ENCODE data around the gene ETS2. TPM values are rescaled to one million over a fixed set of nuclear protein-coding genes. Genes with fewer than 3 reads are reported as not detected.

Gene ETS2
- total RNA-seq, 1 donor from 2014 or later = 13.6 TPM

- H3K4me3 Mint-ChIP-seq (ENCODE audit: unreplicated experiment) = no peak overlapping the region
- H3K36me3 Mint-ChIP-seq (ENCODE audit: low read depth) = no peaks in the 10 kb centered on the region
- TF ChIP-seq, protein P1, sequence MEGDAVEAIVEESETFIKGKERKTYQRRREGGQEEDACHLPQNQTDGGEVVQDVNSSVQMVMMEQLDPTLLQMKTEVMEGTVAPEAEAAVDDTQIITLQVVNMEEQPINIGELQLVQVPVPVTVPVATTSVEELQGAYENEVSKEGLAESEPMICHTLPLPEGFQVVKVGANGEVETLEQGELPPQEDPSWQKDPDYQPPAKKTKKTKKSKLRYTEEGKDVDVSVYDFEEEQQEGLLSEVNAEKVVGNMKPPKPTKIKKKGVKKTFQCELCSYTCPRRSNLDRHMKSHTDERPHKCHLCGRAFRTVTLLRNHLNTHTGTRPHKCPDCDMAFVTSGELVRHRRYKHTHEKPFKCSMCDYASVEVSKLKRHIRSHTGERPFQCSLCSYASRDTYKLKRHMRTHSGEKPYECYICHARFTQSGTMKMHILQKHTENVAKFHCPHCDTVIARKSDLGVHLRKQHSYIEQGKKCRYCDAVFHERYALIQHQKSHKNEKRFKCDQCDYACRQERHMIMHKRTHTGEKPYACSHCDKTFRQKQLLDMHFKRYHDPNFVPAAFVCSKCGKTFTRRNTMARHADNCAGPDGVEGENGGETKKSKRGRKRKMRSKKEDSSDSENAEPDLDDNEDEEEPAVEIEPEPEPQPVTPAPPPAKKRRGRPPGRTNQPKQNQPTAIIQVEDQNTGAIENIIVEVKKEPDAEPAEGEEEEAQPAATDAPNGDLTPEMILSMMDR (IDR thresholded peaks at IDR 0.05) = no peak
- peaks cover 5% of the 10 kb centered on the region for H3K27me3 Mint-ChIP-seq (ENCODE audit: low read depth)
- no peaks in the 10 kb centered on the region for H3K9me3 Mint-ChIP-seq (ENCODE audit: low read depth)
- H3K4me1 Mint-ChIP-seq (ENCODE audit: low read depth) = no peaks in the 10 kb centered on the region
- no peak for DNase-seq (ENCODE audit: low spot score)
- no peak overlapping the region for H3K27ac Mint-ChIP-seq (ENCODE audit: unreplicated experiment)
These were observed 54.1 kb downstream of the ETS2 start for GRCh38 chr21:38859852-38860251.

DNA sequence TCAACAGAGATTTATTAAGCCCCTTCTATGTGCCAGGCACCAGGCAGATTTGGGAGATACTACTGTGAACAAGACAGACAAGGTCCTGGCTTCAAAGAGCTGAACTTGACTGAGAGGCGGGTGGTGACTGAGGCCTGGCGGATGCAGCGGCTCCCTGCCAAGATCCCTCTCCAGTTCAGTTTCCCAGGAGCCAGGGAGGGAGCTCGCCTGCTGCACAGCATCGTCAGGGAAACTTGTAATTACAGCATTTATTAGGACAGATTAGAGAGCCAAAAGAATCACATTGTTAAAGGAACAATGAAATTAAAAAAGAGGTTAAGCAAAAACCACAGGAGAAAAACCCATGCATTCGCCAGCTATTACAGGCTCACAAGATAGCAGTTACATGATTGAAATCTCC lies 55.3 kb downstream of the ETS2 start:
- TF ChIP-seq, protein P1 (IDR thresholded peaks at IDR 0.05) = no peak
- peaks cover 5% of the 10 kb centered on the region for H3K27me3 Mint-ChIP-seq (ENCODE audit: low read depth)
- no peaks in the 10 kb centered on the region for H3K9me3 Mint-ChIP-seq (ENCODE audit: low read depth)
- H3K4me3 Mint-ChIP-seq (ENCODE audit: unreplicated experiment) = no peak overlapping the region
- H3K36me3 Mint-ChIP-seq (ENCODE audit: low read depth) = no peaks in the 10 kb centered on the region
- no peaks in the 10 kb centered on the region for H3K4me1 Mint-ChIP-seq (ENCODE audit: low read depth)
- no peak overlapping the region for H3K27ac Mint-ChIP-seq (ENCODE audit: unreplicated experiment)
- DNase-seq (ENCODE audit: low spot score) = no peak

GRCh38 chr21:38861989-38862683 lies 56.4 kb downstream of the ETS2 start:
- TF ChIP-seq, protein P1 (IDR thresholded peaks at IDR 0.05) = no peak

GRCh38 chr21:38863291-38863690 lies 57.6 kb downstream of the ETS2 start:
- Mint-ChIP-seq H3K36me3 (ENCODE audit: low read depth) (no peaks in the 10 kb centered on the region), H3K4me3 (ENCODE audit: unreplicated experiment) (no peak overlapping the region), H3K4me1 (ENCODE audit: low read depth) (no peaks in the 10 kb centered on the region), H3K9me3 (ENCODE audit: low read depth) (no peaks in the 10 kb centered on the region), H3K27me3 (ENCODE audit: low read depth) (peaks cover 5% of the 10 kb centered on the region), H3K27ac (ENCODE audit: unreplicated experiment) (no peak overlapping the region)
- DNase-seq (ENCODE audit: low spot score) = no peak
- TF ChIP-seq, protein P1 (IDR thresholded peaks at IDR 0.05) = no peak

More at GRCh38 chr21:38861989-38862683, 56.4 kb downstream of the ETS2 start:
- H3K9me3 Mint-ChIP-seq (ENCODE audit: low read depth) = no peaks in the 10 kb centered on the region
- no peak overlapping the region for H3K27ac Mint-ChIP-seq (ENCODE audit: unreplicated experiment)
- H3K36me3 Mint-ChIP-seq (ENCODE audit: low read depth) = no peaks in the 10 kb centered on the region
- H3K4me3 Mint-ChIP-seq (ENCODE audit: unreplicated experiment) = no peak overlapping the region
- no peaks in the 10 kb centered on the region for H3K4me1 Mint-ChIP-seq (ENCODE audit: low read depth)
- DNase-seq (ENCODE audit: low spot score) = no peak
- H3K27me3 Mint-ChIP-seq (ENCODE audit: low read depth) = peaks cover 5% of the 10 kb centered on the region

GRCh38 chr21:38863843-38864363 lies 58.2 kb downstream of the ETS2 start:
- Mint-ChIP-seq H3K27ac (ENCODE audit: unreplicated experiment) (no peak overlapping the region), H3K4me3 (ENCODE audit: unreplicated experiment) (no peak overlapping the region), H3K36me3 (ENCODE audit: low read depth) (no peaks in the 10 kb centered on the region), H3K27me3 (ENCODE audit: low read depth) (peaks cover 5% of the 10 kb centered on the region), H3K4me1 (ENCODE audit: low read depth) (no peaks in the 10 kb centered on the region), H3K9me3 (ENCODE audit: low read depth) (no peaks in the 10 kb centered on the region)
- no peak for DNase-seq (ENCODE audit: low spot score)
- TF ChIP-seq, protein P1 (IDR thresholded peaks at IDR 0.05) = no peak

Data from chondrocyte (in vitro differentiated cells).